GM12878 (cell line): ENCODE data around the gene FAM3B.

Experiments
- TF ChIP-seq, protein P1 (sequence below), 3 experiments: IDR thresholded peaks in 2 of 3; conservative IDR thresholded peaks in 1 of 3; 2 replicates each; pipeline ENCODE4 v1.5.1; 2011; ENCODE audit warnings: low read depth in 3 of 3, low read length in 3 of 3, mild to moderate bottlenecking in 3 of 3, control low read depth in 2 of 3, moderate library complexity in 2 of 3, inconsistent platforms in 1 of 3, mixed read lengths in 1 of 3; ENCODE audit not compliant: control insufficient read depth in 2 of 3, insufficient read depth in 1 of 3; ENCODE audit errors: extremely low read depth in 1 of 3
- TF ChIP-seq, protein P2 (sequence below): fragments of 450-650 bp; IDR thresholded peaks from 2 replicates; pipeline ENCODE4 v1.6.1; 2016; ENCODE audit warnings: mild to moderate bottlenecking
- TF ChIP-seq, protein P3 (sequence below): fragments of 450-650 bp; IDR thresholded peaks from 2 replicates; pipeline ENCODE4 v1.6.1; 2016; ENCODE audit warnings: mild to moderate bottlenecking, moderate library complexity, borderline replicate concordance

DNA sequence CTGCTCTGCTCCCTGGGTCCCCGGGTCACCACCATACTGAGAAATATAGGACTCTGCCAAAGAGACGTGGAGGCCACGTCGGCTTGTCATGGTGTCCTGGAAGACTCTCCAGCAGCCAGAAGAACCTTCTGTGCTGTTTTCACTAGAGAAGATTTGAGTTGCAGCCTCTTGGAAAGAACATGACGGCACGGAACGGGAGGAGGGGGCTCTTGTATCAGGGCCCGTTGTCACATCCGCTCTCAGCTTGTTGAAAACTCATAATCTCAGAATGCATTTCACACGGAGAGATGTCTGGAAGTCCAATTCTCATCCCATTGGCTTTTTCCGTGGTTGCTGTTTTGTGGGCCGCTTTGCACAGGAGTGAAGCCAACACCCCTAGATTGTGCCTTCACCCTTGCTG, 39.4 kb upstream of the FAM3B start:
- TF ChIP-seq, protein P1, sequence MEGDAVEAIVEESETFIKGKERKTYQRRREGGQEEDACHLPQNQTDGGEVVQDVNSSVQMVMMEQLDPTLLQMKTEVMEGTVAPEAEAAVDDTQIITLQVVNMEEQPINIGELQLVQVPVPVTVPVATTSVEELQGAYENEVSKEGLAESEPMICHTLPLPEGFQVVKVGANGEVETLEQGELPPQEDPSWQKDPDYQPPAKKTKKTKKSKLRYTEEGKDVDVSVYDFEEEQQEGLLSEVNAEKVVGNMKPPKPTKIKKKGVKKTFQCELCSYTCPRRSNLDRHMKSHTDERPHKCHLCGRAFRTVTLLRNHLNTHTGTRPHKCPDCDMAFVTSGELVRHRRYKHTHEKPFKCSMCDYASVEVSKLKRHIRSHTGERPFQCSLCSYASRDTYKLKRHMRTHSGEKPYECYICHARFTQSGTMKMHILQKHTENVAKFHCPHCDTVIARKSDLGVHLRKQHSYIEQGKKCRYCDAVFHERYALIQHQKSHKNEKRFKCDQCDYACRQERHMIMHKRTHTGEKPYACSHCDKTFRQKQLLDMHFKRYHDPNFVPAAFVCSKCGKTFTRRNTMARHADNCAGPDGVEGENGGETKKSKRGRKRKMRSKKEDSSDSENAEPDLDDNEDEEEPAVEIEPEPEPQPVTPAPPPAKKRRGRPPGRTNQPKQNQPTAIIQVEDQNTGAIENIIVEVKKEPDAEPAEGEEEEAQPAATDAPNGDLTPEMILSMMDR (IDR thresholded peaks at IDR 0.05 in 2 of 3, conservative IDR thresholded peaks at IDR 0.05 in 1 of 3; ENCODE audit: control insufficient read depth in 2 of 3, extremely low read depth in 1 of 3, insufficient read depth in 1 of 3, low read depth in 3 of 3, low read length in 3 of 3): no peak
- TF ChIP-seq, protein P2, sequence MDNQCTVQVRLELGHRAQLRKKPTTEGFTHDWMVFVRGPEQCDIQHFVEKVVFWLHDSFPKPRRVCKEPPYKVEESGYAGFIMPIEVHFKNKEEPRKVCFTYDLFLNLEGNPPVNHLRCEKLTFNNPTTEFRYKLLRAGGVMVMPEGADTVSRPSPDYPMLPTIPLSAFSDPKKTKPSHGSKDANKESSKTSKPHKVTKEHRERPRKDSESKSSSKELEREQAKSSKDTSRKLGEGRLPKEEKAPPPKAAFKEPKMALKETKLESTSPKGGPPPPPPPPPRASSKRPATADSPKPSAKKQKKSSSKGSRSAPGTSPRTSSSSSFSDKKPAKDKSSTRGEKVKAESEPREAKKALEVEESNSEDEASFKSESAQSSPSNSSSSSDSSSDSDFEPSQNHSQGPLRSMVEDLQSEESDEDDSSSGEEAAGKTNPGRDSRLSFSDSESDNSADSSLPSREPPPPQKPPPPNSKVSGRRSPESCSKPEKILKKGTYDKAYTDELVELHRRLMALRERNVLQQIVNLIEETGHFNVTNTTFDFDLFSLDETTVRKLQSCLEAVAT: no peak
- TF ChIP-seq, protein P3, sequence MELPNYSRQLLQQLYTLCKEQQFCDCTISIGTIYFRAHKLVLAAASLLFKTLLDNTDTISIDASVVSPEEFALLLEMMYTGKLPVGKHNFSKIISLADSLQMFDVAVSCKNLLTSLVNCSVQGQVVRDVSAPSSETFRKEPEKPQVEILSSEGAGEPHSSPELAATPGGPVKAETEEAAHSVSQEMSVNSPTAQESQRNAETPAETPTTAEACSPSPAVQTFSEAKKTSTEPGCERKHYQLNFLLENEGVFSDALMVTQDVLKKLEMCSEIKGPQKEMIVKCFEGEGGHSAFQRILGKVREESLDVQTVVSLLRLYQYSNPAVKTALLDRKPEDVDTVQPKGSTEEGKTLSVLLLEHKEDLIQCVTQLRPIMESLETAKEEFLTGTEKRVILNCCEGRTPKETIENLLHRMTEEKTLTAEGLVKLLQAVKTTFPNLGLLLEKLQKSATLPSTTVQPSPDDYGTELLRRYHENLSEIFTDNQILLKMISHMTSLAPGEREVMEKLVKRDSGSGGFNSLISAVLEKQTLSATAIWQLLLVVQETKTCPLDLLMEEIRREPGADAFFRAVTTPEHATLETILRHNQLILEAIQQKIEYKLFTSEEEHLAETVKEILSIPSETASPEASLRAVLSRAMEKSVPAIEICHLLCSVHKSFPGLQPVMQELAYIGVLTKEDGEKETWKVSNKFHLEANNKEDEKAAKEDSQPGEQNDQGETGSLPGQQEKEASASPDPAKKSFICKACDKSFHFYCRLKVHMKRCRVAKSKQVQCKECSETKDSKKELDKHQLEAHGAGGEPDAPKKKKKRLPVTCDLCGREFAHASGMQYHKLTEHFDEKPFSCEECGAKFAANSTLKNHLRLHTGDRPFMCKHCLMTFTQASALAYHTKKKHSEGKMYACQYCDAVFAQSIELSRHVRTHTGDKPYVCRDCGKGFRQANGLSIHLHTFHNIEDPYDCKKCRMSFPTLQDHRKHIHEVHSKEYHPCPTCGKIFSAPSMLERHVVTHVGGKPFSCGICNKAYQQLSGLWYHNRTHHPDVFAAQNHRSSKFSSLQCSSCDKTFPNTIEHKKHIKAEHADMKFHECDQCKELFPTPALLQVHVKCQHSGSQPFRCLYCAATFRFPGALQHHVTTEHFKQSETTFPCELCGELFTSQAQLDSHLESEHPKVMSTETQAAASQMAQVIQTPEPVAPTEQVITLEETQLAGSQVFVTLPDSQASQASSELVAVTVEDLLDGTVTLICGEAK: no peak
